Prostate gland (tissue), 2 donors: ENCODE results near the gene ILDR1. TPM values are rescaled to one million over a fixed set of nuclear protein-coding genes. Genes with fewer than 3 reads are reported as not detected.

Experiments
- DNase-seq: peaks from one replicate; pipeline ENCODE4 v3.0.0-alpha.2; 2019; ENCODE audit warnings: low spot score
- H3K27ac ChIP-seq, 2 donors: fragments of 200-600 bp; sonication (generic); 2 replicates each; pipeline ENCODE4 v1.5.1; 2017 to 2019
- H3K27me3 ChIP-seq: fragments of 200-600 bp; sonication (generic); replicated peaks from 2 replicates; pipeline ENCODE4 v1.5.1; 2019; ENCODE audit not compliant: insufficient read depth
- H3K36me3 ChIP-seq, 2 donors: fragments of 200-600 bp; sonication (generic); 1 replicate in 1 of 2; 2 replicates in 1 of 2; pipeline versions ENCODE4 v1.5.1 to v1.8.1; 2017 to 2019
- H3K4me1 ChIP-seq: fragments of 200-600 bp; sonication (generic); replicated peaks from 2 replicates; pipeline ENCODE4 v1.5.1; 2019
- H3K4me3 ChIP-seq, 2 donors: fragments of 200-600 bp; sonication (generic); 2 replicates each; pipeline ENCODE4 v1.5.1; 2017 to 2019
- H3K9me3 ChIP-seq: fragments of 200-600 bp; sonication (generic); 2 replicates; pipeline ENCODE4 v1.5.1; 2017
- POLR2A ChIP-seq: fragments of 450-650 bp; IDR thresholded peaks from one replicate; pipeline ENCODE4 v1.6.1; 2016; ENCODE audit warnings: antibody characterized with exemption, mild to moderate bottlenecking
- POLR2AphosphoS5 ChIP-seq: sonication (generic); formaldehyde crosslinking; IDR thresholded peaks from one replicate; pipeline ENCODE4 v1.6.1; 2017; ENCODE audit warnings: antibody characterized with exemption
- WGBS: methylation state at CpG from one replicate; pipeline ENCODE4 v1.1.5; 2018; 5-methylcytosine and 5-hydroxymethylcytosine counted together
- intact Hi-C: fragments of 100-400 bp; cut with DNase I; formaldehyde crosslinking; loops from one replicate; pipeline ENCODE4 v1.14.2; 2022
- total RNA-seq, 2 donors: library from RNA; depleted of rRNA; stranded (reverse); fragments of >200 nt; gene quantifications; one replicate each; pipeline ENCODE4 v1.1.0, GENCODE V29; 2016
- TF ChIP-seq, protein P1 (sequence below), 4 experiments: fragments of 200-600 bp in 2 of 4; fragments of 450-650 bp in 2 of 4; sonication (generic) in 2 of 4; IDR thresholded peaks; 1 replicate in 3 of 4; 2 replicates in 1 of 4; pipeline ENCODE4 v1.5.1; 2016 to 2019; ENCODE audit warnings: antibody characterized with exemption in 4 of 4, mild to moderate bottlenecking in 2 of 4, moderate library complexity in 2 of 4

The ILDR1 gene
- total RNA-seq, 2 donors from 2014 or later: 8.0 to 8.3 TPM

DNA sequence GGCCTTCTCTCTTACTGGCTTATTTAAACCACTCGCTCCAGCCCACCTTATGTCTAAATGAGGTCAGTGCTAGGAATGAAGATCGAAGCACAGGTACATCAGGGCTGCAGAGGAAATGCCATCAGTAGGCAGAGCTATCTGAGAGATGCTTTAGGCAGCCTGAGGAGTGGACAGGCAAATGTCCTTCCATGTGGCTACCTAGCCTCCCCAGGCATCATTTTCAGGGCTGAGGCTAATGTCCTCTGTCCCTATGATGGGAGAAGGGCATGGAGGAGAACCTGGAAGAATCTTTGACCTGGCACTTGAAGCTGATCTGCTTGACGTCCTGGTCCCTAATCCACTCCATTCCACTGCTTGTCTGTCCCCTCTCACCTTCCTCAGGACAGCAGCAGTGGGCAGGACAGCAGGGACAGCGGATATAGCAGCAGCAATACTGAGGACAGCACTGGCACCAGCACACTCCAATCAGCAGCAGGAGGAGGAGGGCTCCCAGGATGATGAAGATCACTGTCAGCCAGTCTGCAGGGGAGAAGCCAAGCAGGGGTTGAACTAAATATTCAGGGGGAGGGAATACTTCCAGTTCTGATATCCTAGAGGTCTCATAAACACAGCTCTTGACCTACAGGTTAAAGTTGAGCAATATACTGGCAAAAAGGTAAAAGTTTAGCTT lies 21.0 kb downstream of the ILDR1 start:
- intact Hi-C loops: no loop called here
- no peak overlapping the region for H3K4me3 ChIP-seq
- no peak for TF ChIP-seq POLR2AphosphoS5
- DNase-seq: no peak
- no peaks in the 10 kb centered on the region for H3K36me3 ChIP-seq
- H3K27me3 ChIP-seq: no peaks in the 10 kb centered on the region
- 79% methylated on average over 4 of the region's 4 CpGs for WGBS
- no peak overlapping the region for H3K27ac ChIP-seq
- no peaks in the 10 kb centered on the region for H3K9me3 ChIP-seq
- no peaks in the 10 kb centered on the region for H3K4me1 ChIP-seq

DNA sequence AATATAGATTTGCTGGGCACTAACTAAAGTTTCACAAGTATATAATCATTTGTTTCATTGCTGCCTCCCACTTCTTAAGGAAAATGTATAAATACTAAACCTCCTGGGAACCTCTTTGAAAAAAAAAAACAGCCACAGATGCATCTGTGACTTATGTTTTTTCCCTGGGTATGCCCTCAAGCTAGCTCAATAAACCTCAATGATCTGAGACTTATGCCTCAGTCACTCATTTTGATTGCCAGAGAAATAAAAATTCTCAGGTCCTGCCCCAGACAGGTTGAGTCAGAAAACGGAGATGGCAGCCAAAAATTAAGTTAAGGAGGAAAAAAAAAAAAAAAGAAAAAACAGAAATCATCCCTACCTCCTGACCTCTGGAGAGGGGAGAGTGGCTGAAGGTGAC lies 22.1 kb downstream of the ILDR1 start:
- Histone ChIP-seq H3K27ac (no peak overlapping the region), H3K36me3 (no peaks in the 10 kb centered on the region), H3K27me3 (no peaks in the 10 kb centered on the region), H3K4me1 (peaks cover 4% of the 10 kb centered on the region), H3K4me3 (no peak overlapping the region), H3K9me3 (no peaks in the 10 kb centered on the region)
- intact Hi-C loops: no loop called here
- no peak for DNase-seq
- TF ChIP-seq POLR2AphosphoS5: no peak
- TF ChIP-seq, protein P1, sequence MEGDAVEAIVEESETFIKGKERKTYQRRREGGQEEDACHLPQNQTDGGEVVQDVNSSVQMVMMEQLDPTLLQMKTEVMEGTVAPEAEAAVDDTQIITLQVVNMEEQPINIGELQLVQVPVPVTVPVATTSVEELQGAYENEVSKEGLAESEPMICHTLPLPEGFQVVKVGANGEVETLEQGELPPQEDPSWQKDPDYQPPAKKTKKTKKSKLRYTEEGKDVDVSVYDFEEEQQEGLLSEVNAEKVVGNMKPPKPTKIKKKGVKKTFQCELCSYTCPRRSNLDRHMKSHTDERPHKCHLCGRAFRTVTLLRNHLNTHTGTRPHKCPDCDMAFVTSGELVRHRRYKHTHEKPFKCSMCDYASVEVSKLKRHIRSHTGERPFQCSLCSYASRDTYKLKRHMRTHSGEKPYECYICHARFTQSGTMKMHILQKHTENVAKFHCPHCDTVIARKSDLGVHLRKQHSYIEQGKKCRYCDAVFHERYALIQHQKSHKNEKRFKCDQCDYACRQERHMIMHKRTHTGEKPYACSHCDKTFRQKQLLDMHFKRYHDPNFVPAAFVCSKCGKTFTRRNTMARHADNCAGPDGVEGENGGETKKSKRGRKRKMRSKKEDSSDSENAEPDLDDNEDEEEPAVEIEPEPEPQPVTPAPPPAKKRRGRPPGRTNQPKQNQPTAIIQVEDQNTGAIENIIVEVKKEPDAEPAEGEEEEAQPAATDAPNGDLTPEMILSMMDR (IDR thresholded peaks at IDR 0.05): no peak
- no peak for TF ChIP-seq POLR2A
- 32% methylated on average over 1 of the region's 1 CpG for WGBS

DNA sequence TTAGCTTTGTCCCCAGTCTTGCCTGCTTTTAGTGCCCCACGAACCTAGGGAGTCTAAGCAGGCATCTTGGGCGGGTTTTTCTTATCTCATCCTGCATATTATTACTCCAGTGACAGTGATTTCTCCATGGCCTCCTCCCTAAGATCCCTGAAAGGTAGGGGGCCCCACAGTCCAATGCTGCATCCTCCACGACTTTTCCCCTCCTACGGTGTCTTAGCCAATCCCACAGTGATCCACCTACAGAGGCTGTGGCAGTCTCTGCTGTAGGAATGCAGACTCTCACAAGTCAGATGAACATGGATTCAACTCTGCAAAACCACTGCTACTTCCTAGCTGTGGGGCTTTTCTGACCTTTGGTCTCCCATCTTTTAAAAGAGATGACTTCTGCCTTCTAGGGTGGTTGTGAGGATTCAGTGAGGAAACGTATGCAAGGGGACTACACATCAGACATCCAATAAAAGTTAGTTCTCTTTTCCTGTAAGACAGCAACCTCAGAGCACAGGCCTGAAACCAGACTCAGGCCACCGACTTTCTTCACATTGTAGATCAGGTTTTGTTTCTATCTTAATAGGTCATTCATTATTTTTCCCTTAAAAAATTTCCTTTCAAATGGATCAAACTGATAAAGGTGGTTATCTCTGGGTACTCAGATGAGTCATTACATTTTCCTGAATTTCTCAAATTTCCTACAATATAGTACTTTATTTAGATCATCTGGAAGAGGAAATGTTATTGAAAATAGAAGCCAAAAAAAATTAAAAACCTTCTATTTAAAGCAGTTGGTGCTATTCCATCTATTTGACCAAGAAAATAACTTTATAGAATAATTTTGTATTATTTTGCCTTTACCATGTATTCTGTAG lies 23.2 kb downstream of the ILDR1 start:
- 79% methylated on average over 6 of the region's 6 CpGs for WGBS

DNA sequence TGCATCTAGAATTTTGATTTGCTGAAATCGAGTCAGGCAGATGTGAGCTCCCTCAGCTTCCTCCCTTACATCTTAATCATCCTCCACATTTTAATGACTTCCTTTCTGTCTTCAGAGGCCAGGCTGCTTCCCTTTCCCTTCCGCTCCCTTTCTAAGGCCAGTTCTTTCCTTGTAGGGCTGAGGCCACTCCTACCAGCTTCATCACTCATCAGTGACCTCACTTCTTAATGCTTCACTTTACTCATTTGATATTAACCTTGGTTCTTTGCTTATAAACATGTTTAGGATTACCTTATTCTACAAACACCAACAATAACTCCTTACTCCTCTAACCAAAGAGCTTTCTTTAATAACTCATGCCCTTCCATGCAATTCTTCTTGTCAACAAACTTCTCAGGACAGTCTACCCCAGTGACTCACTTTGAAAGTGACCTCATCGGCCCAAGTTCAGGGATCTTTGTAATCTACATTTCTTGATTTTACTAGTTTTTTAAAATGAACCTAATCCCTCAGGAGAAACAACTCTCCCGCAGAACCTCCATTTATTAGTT lies 23.9 kb downstream of the ILDR1 start:
- Histone ChIP-seq H3K27ac (no peak overlapping the region), H3K36me3 (no peaks in the 10 kb centered on the region), H3K27me3 (no peaks in the 10 kb centered on the region), H3K4me1 (peaks cover 4% of the 10 kb centered on the region), H3K4me3 (no peak overlapping the region), H3K9me3 (no peaks in the 10 kb centered on the region)
- no peak for DNase-seq
- no peak for TF ChIP-seq POLR2A
- TF ChIP-seq, protein P1 (IDR thresholded peaks at IDR 0.05): no peak
- TF ChIP-seq POLR2AphosphoS5: no peak
- WGBS: 75% methylated on average over 4 of the region's 4 CpGs
- intact Hi-C loops: no loop called here

More for the DNA sequence above, 23.2 kb downstream of the ILDR1 start:
- Histone ChIP-seq H3K36me3 (no peaks in the 10 kb centered on the region), H3K4me1 (peaks cover 4% of the 10 kb centered on the region), H3K27ac (no peak overlapping the region), H3K27me3 (no peaks in the 10 kb centered on the region), H3K9me3 (no peaks in the 10 kb centered on the region), H3K4me3 (no peak overlapping the region)
- TF ChIP-seq POLR2A: no peak
- TF ChIP-seq POLR2AphosphoS5: no peak
- TF ChIP-seq, protein P1 (IDR thresholded peaks at IDR 0.05): no peak
- no peak for DNase-seq
- intact Hi-C loops: no loop called here

DNA sequence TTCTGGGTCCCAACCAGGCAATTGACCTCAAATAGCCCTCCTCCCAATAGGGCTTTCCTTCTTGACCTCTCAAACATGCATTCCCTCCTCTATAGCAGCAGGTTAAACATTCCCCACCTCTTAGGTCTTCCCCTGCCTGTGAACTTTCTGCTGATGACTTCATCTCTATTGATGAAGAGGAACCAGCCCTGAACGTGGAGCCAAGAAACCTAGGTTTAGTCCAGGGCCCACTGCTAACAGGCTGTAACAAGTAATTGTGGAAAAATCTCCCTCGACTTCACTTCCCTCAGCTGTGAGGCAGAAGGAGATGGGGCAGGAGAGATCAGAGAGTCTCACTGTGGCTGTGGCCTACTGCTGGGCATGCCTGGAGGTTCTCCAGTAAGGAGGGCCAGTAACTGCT lies 24.7 kb downstream of the ILDR1 start:
- WGBS: 81% methylated on average over 2 of the region's 2 CpGs
- TF ChIP-seq POLR2AphosphoS5 (no peak), POLR2A (no peak)
- TF ChIP-seq, protein P1 (IDR thresholded peaks at IDR 0.05): no peak
- Histone ChIP-seq H3K4me1 (peaks cover 4% of the 10 kb centered on the region), H3K9me3 (no peaks in the 10 kb centered on the region), H3K4me3 (no peak overlapping the region), H3K27me3 (no peaks in the 10 kb centered on the region), H3K36me3 (no peaks in the 10 kb centered on the region), H3K27ac (no peak overlapping the region)
- no peak for DNase-seq
- intact Hi-C loops: no loop called here
